NOMO-1 (cell line): ENCODE data around the gene CCNL2.
"Not testable (repeated sequence)": the region's sequence is repeated elsewhere in the genome, so short reads cannot be mapped to it uniquely, and the experiment has no call there.

Experiments
- DNase-seq, 2 experiments: peaks; one replicate each; lab custom pipeline; 2025; ENCODE audit not compliant: unreplicated experiment in 2 of 2; lab: John Stamatoyannopoulos, UW

Gene CCNL2

DNA sequence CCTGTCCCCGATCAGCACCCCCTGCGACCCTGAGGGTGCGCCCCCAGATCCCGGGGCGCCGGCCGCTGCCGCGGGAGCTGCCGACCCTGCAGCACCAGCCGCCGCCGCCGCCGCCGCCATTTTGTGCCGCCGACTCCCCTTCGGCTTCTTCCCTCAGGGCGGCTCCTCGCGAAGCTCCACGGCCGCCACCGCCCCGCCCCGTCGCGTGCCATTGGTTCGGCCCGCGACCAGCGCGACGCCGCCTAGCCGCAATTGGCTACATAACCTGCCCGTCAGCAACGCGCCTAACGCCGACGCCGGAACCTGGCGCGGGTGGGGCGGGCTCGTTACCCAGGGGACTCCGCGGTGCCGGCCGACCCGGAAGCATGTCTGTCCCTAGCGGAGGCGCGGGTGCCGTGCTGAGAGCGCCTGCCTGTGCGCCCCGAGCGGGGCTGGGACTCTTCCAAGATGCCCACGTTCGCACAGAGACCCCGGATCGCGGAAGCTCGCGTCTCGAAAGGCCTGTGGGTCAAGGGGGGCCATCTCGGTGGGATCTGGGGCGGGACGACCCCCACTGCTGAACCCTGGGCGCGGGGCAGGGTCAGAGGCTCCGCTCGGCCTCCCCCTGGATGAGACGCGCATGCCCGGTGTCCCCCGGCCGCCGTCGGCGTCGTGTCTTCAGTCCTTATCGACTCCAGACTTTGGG, at the start of gene CCNL2:
CCNL2 (minus strand) TSS at position 149 of the 685 bp plus-strand sequence; CDS start at position 120, 29 bp downstream.
- DNase-seq: peak; percentile 97 to 98

DNA sequence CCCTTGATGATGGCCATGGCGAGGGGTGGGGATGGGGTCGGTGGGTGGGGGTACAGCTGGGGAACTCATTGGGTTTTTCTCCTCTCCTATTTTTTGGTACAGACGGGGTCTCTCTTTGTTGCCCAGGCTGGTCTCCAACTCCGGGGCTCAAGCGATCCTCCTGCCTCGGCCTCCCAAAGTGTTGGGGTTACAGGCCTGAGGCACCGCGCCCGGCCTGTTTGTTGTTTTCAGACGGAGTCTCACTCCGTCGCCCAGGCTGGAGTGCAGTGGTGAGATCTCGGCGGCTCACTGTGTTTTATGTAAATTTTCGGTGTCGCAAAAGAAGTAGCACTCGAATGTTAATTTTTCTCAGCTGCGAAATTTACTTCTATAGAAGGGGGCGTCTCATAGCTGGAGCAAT, 47.5 kb upstream of the CCNL2 start:
- DNase-seq: not testable (repeated sequence)

DNA sequence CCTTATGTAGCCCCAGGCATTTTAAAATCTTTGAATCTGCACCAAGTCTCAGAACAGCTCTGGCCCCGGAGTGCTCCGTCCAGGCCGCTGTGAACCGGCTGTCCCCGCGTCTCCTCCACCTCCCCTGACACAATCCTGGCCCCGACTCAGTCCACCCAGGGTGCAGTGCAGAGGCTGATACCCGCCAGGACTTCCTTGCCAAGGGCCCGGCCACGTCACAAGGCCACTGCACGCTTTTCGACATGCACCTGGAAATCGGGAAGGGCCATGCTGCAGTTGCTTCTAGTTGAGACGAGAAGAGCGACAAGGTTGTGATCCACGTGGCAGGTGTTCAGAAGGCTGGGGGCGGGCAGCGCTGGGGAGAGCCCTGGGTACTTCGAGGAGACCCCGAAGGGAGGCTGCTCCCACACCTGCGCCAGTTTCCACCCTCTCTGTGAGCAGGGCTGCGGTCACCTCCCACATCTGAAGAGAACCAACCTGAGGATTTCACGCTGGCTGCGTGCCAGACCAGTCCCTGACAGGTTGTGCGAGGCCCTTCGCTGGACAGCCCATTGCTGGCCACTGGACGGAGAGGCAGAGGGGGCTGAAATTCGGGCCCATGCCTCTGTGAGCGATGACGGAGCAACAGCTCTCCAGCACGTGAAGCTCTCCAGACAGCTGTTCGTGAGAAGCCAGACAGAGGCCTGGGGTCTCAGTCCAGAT, 43.1 kb upstream of the CCNL2 start:
- DNase-seq: no peak

DNA sequence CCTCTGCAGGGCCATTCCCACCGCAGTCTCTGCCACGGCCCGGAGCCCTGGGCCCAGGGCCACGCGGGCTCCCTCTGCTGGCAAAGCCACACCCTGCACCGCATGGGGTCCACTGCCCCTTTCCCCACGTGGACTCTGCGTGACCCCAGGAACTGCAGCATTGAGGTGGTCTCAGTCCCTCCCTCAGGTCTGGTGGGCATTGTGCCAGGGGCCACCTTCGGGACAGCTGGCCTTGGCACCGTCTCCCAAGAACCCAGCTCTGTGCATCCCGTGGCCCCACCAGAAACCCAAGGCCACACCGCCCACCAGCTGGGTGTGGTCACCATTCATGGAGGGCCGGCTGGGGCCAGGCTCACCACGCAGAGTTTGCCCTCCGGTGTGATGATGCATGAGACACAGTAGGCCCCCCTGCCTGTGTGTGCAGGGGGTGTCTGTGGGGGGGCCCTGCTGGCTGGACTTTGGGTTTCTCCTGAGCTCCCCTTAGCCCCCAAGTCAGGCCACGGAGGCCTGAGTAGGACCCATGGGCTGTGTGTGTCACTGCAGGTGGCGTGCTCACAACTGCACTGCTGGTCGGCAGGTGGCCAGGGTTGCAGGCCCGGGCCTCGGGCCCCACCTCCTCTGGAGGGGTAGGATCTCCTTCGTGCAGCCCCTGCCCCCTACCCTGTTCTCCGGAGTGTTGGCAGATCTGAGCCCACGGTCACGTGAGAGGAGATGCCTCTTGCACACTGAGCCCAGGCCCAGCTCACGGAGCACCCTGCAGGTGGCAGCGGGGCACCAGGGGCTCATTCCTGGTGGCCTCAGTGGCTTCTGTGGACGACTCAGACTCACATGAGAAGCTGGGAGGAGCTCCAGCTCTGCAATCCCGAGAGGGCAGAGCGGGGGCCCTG, 42.1 kb upstream of the CCNL2 start:
- peak; percentile 42 to 52 for DNase-seq

DNA sequence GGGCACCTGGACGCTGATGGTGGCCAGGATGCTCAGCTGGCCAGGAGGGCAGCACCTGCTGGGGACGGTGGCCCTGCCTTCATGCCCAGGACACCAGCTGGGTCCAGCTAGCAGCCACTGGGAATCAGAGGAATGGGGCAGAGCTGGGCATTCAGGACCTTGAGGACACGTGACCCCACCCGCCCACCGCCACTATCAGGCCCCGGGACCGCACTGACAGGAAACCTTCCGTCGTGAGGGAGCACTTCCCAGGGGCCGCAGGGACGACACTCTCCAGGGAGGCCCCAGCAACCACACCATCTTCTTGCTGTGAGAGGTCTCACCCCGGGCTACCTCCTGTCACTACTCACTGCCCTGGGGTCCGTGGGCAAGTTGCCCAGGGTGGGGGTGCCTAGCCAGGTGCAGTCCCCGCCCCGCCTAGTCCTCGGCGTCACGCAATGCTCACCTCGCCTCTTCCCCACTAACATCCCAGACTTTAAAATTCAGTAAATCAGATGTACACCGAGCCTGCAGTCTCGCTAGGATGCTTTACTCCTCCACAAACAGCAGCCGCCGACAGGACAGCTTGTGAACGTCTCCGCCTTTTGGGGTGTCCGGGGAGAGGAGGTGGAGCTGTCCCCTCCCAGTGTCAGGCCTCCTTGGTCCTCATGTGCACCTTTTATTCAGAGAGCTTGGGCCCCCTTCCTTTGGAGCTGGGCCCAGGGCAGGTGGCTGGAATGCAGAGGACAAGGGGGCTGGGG, 41.3 kb upstream of the CCNL2 start:
- DNase-seq: no peak

DNA sequence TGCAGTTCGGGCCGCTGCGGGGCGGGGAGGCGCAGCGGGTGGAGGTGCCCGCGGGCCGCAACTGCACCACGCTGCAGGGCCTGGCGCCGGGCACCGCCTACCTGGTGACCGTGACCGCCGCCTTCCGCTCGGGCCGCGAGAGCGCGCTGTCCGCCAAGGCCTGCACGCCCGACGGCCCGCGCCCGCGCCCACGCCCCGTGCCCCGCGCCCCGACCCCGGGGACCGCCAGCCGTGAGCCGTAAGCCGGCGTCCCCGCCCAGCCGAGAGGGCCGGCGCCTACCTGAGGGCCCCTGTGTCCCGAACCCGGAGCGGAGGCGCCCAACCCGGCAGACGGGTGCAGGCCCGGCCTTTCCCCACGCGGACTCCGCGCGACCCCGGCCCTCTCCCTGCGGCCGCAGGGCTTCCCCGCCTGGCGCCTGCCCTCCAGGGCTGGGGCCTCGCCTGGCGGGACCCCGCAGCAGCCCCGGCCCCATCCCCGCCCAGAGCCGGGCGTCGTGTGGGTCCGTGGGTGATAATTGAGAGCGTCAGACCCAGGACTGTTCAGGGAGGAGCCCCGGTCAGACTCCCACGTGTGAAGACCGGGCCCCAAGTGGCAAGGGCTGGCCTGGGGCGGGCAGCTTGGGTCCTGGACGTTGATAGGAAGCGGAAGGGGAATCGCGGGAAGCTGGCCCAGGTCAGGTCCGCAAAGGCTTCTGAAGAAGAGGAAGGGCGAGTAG, 40.6 kb upstream of the CCNL2 start:
- no peak for DNase-seq

DNA sequence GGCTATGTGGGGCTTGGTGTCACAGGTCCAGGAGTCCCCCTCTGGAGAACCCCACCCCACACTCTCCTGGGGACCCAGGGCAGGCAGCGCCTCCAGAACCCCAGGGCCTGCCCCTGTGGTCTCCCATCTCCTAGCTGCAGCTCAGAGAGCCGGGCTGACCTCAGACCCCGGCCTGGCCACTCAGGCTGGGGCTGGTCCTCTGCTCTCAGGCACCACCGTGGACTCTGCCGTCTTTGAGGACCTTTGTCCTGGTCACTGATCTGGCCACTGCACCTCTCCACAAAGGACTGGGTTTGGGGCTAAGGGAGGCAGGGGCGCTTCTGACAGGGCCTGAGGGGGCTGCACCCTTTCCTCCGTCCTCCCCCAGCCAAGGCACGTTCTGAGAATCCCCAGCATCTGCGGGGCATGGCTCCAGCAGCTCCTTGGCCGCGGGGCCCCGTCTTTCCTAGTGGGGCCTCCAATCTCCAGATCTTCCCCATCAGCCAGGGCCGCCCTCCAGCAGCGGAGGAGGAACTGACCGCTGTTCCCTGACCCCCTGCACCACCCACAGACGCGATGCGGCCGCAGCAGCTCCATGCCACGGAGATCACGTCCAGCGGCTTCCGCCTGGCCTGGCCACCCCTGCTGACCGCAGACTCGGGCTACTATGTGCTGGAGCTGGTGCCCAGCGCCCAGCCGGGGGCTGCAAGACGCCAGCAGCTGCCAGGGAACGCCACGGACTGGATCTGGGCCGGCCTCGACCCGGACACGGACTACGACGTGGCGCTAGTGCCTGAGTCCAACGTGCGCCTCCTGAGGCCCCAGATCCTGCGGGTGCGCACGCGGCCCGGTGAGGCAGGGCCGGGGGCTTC, 39.6 kb upstream of the CCNL2 start:
- DNase-seq: no peak

DNA sequence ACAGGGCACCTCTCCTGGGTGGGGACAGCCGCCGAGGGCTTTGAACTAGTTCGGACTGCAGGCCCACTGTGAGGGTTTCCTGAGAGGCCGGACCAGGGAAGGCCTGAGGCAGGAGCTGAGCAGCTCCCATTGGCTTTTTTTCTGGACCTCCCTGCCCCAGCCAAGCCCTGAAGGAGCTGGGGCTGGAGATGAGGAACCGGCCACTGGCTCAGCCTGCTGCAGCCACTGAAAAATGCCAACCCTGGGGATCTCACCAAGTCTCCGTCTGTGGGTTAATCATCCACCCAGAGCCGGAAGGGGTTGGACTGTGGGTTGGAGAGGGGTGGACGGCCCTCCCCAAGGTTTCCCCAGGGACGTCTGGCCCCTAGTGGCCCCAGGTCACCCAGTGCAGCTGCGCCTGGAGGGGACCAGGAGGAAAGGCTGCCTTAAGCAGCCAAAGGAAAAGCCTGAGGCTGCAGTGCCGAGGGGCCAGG, 38.8 kb upstream of the CCNL2 start:
- DNase-seq: peak in 1 of 2 experiments; percentile 21

DNA sequence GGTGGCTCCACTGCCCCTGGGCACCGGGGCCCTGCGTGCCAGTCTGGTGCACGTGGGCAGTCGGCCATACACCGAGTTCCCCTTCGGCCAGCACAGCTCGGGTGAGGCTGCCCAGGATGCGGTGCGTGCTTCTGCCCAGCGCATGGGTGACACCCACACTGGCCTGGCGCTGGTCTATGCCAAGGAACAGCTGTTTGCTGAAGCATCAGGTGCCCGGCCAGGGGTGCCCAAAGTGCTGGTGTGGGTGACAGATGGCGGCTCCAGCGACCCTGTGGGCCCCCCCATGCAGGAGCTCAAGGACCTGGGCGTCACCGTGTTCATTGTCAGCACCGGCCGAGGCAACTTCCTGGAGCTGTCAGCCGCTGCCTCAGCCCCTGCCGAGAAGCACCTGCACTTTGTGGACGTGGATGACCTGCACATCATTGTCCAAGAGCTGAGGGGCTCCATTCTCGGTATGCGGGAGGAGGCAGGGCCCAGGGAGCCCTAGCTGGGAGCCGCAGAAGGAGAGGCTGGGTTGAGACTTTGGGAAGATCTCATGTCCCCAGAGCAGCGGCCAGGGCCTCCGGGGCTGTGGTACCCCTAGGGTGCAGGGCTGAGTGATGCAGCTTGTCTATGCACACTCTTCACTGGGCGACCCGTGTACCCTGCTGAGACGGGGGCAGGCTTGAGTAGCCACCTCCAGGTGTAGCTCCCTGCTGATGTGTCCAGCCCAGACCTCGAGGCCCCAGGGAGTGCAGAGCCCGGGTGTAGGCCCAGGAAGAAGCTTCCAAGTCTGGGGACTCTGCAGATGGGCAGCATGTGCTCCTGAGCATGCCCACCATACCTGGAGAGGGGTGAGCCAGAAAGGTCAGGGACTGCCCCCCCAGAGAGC, 38.1 kb upstream of the CCNL2 start:
- no peak for DNase-seq

DNA sequence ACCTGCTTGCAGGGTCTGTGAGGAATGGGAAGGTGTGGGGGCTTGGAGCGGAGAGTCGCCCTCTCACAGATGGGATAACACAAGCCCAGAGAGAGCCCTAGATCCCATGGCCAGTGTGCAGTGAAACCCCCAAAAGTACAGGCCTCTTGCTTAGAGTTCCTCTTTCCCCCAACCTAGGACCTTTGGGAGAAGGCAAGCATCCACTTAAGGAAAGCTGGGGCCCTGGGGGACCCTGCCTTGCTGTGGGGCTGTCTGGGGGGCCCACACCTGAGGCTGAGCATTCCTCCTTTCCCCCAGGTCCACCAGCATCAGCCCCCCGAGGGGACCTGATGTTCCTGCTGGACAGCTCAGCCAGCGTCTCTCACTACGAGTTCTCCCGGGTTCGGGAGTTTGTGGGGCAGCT, 37.5 kb upstream of the CCNL2 start:
- no peak for DNase-seq

DNA sequence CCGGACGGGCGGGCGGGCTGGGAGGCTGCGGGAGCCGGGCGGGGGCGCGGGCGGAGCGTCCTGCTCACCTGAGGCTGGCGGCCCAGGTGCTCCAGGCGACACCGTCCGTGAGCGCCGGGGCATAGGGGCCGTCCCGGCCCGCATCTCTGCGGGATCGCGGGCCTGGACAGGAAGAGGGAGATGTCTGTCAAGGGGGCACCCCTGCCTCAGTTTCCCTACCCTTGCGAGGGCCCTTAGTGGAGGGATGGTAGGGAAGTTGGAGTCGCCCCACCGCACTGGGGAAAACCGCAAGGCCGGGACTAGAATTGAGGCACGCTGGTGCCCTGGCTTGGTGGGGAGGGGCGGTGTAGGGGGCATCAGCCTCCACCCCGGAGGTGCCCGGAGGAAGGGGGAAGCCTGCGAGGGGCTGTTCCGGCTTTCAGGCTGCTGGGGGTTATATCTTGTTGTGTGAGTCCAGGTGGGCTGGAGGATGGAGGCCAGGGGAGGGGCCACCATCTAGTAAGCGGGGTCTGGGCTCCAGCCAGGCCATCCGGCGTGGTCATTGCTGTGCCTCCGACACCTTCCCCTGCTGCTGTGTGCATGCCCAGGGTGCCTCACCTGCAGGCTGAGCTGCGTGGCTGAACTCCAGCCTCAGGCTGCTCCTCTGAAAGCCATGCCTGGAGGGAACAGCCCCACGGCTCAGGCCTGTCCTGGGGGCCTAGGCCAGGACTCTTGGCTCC, 36.9 kb upstream of the CCNL2 start:
- DNase-seq: no peak

DNA sequence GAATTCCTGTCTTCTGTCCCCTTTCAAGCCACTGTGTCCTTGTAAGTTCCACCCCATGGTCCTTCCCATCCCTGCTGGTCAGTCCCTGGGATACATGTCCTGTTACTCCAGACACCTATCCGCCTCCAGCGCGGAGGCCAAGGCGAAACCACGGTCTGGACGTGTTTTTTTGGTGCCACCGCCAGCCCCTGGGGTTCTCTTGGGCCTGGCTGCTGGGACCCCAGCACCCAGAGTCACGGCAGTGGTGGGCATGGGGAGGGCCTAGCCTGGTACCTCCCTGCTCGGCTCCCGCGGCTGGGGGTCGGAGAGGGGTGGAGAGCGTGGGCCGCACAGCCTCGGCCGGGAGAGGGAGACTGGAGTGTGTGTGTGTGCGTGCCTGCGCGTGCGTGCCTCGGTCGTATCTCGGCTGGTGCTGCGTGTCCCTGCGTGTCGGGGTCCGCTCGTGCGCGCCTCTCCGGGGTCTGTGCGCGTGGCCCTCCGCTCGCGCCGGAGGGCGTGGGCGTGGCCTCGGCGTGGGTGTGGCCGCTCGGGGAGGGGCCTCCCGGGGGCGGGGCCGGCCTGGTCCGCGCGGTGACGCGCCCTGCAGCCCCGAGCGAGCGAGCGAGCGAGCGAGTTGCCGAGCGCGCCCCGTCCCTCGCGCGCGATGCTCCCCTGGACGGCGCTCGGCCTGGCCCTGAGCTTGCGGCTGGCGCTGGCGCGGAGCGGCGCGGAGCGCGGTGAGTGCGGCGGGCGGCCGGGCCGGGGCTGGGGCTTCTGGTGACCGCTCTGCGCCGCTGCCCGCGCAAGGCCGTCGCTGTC, 36.2 kb upstream of the CCNL2 start, which contains the start of gene VWA1:
VWA1 (plus strand) TSS at position 585 of the 798 bp plus-strand sequence; CDS start at position 644, 59 bp downstream.
- peak; percentile 11 to 45 for DNase-seq

DNA sequence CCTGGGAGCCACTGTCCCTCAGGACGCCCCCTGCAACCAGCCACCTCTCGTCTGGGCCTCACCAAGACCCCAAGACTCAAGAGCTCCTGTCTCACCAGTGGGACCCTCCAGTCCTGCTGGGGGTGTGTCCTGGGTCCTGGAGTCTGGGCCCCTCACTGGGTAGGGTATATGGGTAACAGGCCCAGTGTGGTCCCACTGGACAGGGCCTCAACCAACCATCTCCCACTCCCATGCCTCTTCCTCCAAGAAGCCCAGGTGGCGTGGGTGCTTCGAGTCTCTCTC, 35.6 kb upstream of the CCNL2 start:
- DNase-seq: no peak

DNA sequence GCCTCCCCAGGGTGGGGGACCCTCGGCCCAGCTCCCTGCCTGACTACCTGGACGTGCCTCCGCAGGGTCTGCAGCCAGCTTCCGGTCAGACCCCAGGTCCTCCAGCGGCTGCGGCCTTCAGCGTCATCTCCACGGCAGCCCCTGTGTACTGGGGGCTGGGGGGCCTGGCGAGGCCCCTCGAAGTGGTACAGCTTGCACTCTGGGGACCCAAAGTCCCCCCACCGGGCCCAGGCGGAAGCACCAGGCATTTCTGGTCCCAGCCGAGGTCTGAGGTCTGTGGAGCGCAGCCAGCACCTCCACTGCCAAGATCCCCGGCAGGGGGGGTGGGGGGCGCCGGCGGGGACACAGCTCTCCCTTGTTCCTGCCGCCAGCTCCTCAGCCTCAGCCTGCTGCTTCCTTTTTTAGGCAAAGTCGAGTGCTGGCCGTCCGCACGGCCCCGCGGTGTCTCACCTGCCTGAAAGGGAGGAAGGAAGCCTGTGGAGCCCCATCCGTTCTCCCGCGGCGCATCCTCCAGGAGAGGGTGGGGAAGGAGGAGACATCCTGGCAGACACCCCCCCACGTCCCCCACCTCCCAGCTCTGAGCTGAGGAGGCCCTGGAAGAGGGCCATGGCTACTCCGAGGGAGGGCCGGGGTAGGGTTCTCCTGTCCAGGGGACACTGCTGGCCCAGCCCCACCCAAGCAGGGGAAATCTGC, 35.1 kb upstream of the CCNL2 start:
- DNase-seq: no peak

DNA sequence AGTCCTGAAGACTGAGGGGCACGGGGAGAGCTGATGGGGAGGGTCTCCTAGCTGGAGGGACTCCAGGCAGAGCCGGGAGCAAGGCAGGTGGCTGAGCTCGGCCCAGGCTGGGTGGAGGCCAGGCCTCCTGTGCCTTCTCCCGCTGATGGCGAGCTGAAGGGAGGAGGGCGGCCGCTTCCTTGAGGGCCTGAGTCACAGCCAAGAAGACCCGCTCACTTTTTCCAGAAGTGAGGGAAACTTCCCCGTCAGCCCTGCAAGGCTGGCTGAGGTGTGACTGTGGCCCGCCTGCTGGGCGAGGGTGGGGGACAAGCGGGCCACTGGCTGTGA, 34.6 kb upstream of the CCNL2 start:
- no peak for DNase-seq
